Osteocyte (in vitro differentiated cells): Measurements from ENCODE around the gene FLT3. TPM values are rescaled to one million over a fixed set of nuclear protein-coding genes. Genes with fewer than 3 reads are reported as not detected.

Experiments
- DNase-seq: peaks from one replicate; pipeline ENCODE4 v3.0.0; 2021; ENCODE audit warnings: mixed read lengths; ENCODE audit not compliant: unreplicated experiment; ENCODE audit errors: extremely low spot score
- H3K27ac Mint-ChIP-seq: one replicate; pipeline ENCODE4 v1.8.0; 2021; ENCODE audit warnings: mild to moderate bottlenecking, mixed read lengths; ENCODE audit not compliant: unreplicated experiment
- H3K27me3 Mint-ChIP-seq: one replicate; pipeline ENCODE4 v1.8.0; 2021; ENCODE audit warnings: mixed read lengths; ENCODE audit not compliant: unreplicated experiment
- H3K36me3 Mint-ChIP-seq: one replicate; pipeline ENCODE4 v1.8.0; 2021; ENCODE audit warnings: mixed read lengths; ENCODE audit not compliant: unreplicated experiment
- H3K4me1 Mint-ChIP-seq: one replicate; pipeline ENCODE4 v1.8.0; 2021; ENCODE audit warnings: mixed read lengths; ENCODE audit not compliant: unreplicated experiment
- H3K4me3 Mint-ChIP-seq: one replicate; pipeline ENCODE4 v1.8.0; 2021; ENCODE audit warnings: mild to moderate bottlenecking, moderate library complexity, mixed read lengths; ENCODE audit not compliant: unreplicated experiment
- H3K9me3 Mint-ChIP-seq: one replicate; pipeline ENCODE4 v1.8.0; 2021; ENCODE audit warnings: mixed read lengths; ENCODE audit not compliant: unreplicated experiment
- CTCF ChIP-seq: fragments of 200-600 bp; sonication (generic); IDR thresholded peaks from 2 replicates; pipeline ENCODE4 v1.5.0; 2021; ENCODE audit warnings: antibody characterized with exemption, mild to moderate bottlenecking, moderate library complexity
- total RNA-seq: library from RNA; stranded (reverse); gene quantifications from 2 replicates; pipeline ENCODE4 v1.2.1, GENCODE V29; 2021

Gene FLT3
- total RNA-seq, 1 donor from 2014 or later = not detected

GRCh38 chr13:28099396-28100149, 803 bp downstream of the FLT3 start:
- peak overlapping the region; percentile 70 for H3K4me3 Mint-ChIP-seq
- H3K9me3 Mint-ChIP-seq = peaks cover 5% of the 10 kb centered on the region
- H3K27me3 Mint-ChIP-seq = peaks cover 80% of the 10 kb centered on the region
- DNase-seq = peak; percentile 62
- no peak overlapping the region for H3K27ac Mint-ChIP-seq
- TF ChIP-seq CTCF = no peak
- peaks cover 3% of the 10 kb centered on the region for H3K36me3 Mint-ChIP-seq
- H3K4me1 Mint-ChIP-seq = peaks cover 12% of the 10 kb centered on the region

- Mint-ChIP-seq H3K36me3 (peaks cover 3% of the 10 kb centered on the region), H3K27me3 (peaks cover 80% of the 10 kb centered on the region), H3K27ac (no peak overlapping the region), H3K9me3 (peaks cover 5% of the 10 kb centered on the region), H3K4me1 (peaks cover 12% of the 10 kb centered on the region), H3K4me3 (no peak overlapping the region)
- DNase-seq = no peak
- no peak for TF ChIP-seq CTCF
These were observed 2.9 kb downstream of the FLT3 start for GRCh38 chr13:28097503-28097902.

- peaks cover 61% of the 10 kb centered on the region for H3K27me3 Mint-ChIP-seq
These were observed 6.1 kb downstream of the FLT3 start for GRCh38 chr13:28094306-28094705.

GRCh38 chr13:28093881-28094280, 6.5 kb downstream of the FLT3 start:
- DNase-seq = no peak
- no peak for TF ChIP-seq CTCF
- Mint-ChIP-seq H3K27ac (no peak overlapping the region), H3K27me3 (peaks cover 56% of the 10 kb centered on the region), H3K4me1 (no peaks in the 10 kb centered on the region), H3K36me3 (peaks cover 3% of the 10 kb centered on the region), H3K4me3 (no peak overlapping the region), H3K9me3 (peaks cover 5% of the 10 kb centered on the region)

More at GRCh38 chr13:28094306-28094705, 6.1 kb downstream of the FLT3 start:
- Mint-ChIP-seq H3K9me3 (peaks cover 5% of the 10 kb centered on the region), H3K4me1 (peaks cover under 1% of the 10 kb centered on the region), H3K4me3 (no peak overlapping the region), H3K27ac (no peak overlapping the region), H3K36me3 (peaks cover 3% of the 10 kb centered on the region)
- TF ChIP-seq CTCF = no peak
- no peak for DNase-seq

GRCh38 chr13:28092431-28092830, 7.9 kb downstream of the FLT3 start:
- Mint-ChIP-seq H3K4me1 (no peaks in the 10 kb centered on the region), H3K27ac (no peak overlapping the region), H3K36me3 (no peaks in the 10 kb centered on the region), H3K27me3 (peaks cover 50% of the 10 kb centered on the region), H3K9me3 (no peaks in the 10 kb centered on the region), H3K4me3 (no peak overlapping the region)
- TF ChIP-seq CTCF = no peak
- DNase-seq = no peak
